ENCODE results near the gene CXCR2. TPM values are rescaled to one million over a fixed set of nuclear protein-coding genes. Genes with fewer than 3 reads are reported as not detected.
A peak's percentile ranks its signal among the peaks of the same experiment; 100 is the strongest.
"Not testable (repeated sequence)": the region's sequence is repeated elsewhere in the genome, so short reads cannot be mapped to it uniquely, and the experiment has no call there.

The CXCR2 gene
- 0.31 TPM for total RNA-seq

- DNase-seq = no peak
These were observed at the start of gene CXCR2 for GRCh38 chr2:218125626-218126080. CXCR2 (plus strand) TSS chr2:218126028; CDS start chr2:218134802, 8,774 bp downstream.

DNA sequence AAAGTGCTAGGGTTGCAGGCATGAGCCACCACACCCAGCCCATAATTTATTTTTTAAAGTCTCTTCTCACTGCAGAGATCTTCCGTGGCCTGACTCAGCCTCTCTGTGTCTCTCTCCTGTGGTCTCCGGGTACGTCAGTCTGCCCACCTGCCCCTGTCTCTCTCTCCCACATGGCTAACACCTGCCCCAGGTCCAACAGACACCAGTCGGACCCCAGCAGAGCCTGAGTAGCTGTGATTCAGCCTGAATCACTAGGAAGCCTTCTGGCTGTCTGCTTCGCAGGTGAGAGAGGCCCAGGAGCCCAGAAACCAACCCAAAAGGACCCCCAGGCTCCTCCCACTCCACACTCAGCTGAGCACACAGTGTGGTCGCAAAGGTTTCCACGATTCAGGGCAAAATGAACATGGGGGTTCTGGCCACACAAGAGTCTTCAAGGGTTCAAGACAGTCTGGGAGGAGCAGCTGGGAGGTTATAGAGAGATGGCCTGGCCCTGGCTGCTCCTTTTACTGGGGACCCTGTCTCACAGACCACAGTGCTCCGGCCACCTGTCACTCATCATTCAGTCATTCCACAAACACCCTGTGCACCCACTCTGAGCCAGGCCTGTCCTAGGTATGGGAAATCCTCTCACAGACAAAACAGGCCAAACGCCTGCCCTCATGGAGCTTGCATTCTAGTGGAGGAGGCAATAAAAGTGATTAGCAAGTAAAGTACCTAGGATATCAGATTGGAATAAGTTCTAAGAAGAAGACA is 48.2 kb upstream of the CXCR2 start:
- DNase-seq = no peak

DNA sequence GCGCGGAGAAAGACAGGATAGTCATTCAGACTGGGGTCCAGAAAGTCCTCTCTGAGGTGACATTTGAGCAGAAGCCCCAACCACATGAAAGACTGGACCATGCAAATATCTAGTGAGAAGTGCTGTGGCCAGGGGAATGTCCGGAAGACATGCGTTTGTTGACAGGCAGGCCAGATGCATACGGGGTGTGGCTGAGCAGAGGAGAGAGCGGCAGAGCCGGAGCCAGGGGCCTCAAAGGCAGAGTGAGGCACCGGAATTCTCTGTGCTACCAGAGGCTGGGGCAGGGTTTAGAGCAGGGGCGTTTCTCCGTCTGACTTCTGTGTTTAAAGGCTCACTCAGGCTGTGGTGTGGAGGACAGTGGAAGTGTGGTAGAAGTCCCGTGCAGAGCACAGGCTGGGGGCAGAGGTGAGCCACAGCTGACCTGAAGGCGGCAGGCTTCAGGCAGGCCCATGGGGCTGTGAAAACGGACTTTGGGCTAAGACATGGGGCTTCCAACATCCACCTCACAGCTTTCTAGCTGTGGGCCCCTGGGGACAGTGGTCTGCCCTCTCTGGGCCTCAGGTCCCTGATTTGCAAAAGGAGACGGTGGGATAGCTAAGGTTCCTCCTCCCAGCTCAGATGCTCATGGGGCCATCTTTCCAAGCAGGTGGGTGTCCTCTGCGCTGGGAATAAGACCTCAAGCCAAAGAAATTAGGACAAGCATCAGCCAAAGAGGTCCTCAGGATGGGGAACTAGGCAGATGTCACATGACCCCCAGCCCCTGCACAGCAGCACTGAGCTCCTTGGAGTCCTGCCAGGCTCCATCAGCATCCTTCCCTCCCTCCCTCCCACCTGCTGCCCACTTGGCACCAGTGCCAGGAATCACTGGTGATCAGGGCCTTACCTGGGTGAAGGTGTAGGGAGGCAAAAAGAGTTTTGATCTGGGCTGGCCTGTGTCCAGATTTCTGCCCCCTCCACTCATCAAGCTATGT is 45.6 kb upstream of the CXCR2 start:
- peak; percentile 50 for DNase-seq

DNA sequence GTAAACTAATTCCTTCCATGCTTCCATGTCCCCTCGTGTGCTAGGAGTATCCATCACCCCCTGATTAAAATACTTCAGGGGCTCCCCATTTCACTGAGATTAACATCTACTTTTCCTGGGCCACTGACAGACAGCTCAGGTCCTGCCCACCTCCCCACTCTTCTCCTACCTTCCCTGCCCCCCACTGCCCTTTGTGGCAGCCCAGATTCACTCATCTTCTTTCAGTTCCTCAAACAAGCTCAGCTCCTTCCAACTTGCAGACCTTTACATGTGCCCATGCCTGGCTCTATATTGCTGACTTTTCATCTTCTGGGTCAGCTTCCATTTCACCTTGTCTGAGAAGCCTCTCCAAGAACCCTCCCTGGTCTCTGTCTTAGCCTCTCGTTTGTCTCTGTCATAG is 44.8 kb upstream of the CXCR2 start:
- DNase-seq = no peak

DNA sequence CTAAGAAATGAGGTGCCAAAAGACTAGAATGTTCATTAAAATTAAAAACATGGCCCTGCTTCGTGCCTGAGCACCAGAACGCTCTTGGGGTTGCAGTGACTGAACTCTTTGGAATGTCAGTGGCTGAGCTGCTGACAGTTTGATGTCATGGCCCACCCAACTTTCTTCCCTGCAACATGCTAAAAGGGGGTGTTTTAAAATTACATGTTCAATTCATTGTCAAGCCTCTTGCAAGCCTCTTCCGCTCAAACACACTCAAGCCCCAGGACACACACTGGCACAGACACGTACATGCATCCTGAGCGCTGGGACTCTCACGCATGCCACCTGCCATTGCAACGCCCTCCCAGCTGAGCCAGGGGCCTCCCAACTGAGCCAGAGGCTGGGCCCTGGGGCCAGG is 44.1 kb upstream of the CXCR2 start:
- DNase-seq = no peak

DNA sequence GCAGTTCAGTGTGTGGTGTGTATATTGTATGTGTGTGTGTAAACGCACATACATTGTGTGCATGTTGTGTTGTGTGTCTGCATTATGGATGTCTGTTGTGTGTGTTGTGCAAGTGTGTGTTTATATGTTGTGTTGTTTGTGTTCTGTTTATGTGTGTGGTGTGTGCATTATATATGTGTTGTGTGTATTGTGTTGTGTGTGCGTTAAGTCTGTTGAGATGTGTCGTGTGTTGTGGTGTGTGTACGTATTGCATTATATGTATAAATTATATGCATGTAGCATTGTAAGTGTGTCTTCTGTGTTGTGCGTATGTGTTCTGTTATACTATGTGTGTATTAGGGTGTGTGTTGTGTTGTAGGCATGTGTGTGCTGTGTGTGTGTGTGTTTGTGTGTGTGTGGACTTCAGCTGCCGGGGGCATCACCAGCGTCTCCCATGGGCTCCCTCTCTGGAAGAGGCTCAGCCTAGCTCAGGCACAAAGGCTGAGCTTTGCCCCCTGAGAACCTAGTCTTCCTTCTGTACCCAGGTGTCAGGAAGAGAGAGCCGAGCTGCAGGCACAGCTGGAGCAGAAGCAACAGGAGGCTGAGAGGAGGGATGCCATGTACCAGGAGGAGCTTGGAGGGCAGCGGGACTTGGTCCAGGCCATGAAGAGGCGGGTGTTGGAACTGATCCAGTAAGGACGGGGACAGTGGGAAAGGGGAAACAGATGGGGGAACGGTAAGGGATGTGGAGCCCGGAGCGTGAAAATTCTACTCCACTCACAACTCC is 43.1 kb upstream of the CXCR2 start:
- DNase-seq = no peak

GRCh38 chr2:218083352-218083676 is 42.5 kb upstream of the CXCR2 start:
- no peak for DNase-seq

DNA sequence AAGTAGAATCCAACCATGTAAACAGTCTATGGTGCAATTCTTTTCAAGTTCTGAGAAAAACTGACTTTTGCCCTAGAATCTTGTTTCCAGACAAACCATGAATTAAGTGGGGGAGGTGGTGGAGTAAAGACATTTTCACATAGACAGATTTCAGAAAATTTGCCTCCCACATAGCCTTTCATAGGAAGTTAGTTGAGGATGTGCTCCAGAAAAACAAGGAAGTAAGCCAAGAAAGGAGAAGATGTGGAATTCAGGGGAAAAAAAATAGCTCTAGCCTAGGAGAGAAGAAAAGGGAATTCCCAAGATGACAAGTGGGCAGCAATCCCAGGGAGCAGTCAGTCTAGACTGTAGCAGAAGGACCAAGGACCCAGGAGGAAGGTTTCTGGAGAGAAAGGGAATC is 39.4 kb upstream of the CXCR2 start:
- no peak for DNase-seq

- DNase-seq = no peak
These were observed 36.6 kb upstream of the CXCR2 start for GRCh38 chr2:218089259-218089658.

DNA sequence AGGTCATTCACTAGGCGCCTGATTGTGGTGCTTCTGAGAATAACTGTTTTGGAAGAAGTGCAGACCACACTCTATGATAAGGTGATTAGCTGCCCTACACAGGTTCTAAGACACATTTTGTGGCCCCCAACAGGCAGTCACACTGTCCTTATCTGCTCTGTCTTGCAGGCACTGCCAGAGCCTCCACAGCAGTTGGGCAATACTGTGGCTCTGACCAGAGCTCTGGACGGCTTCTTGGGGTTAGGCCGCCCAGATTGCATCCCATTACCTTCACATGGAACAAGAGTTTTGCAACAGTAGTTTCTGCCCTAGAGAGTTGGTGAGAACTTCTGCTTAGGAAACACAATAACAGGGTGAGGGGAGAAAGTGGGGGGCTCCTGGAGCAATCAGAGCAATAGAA is 34.1 kb upstream of the CXCR2 start:
- no peak for DNase-seq

DNA sequence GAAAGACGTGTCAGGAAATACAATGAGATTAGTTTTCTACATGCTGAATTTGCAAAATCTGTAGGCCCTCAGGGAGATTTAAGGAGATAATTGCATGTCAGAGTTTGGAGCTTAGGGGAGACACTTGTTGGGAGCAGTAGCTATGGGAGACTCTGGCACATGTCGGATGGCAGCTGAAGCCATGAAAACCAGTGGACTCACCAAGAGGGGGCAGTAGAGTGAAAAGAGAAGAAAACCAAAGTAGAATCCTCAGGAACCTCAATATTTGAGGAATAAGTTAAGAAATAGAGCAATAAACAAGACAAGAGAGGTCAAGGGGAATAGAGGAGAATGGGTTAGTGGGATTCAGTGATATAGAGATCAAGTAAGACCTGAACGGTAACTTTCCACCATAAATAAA is 31.9 kb upstream of the CXCR2 start:
- no peak for DNase-seq

GRCh38 chr2:218095853-218096252 is 30.0 kb upstream of the CXCR2 start:
- DNase-seq = no peak

DNA sequence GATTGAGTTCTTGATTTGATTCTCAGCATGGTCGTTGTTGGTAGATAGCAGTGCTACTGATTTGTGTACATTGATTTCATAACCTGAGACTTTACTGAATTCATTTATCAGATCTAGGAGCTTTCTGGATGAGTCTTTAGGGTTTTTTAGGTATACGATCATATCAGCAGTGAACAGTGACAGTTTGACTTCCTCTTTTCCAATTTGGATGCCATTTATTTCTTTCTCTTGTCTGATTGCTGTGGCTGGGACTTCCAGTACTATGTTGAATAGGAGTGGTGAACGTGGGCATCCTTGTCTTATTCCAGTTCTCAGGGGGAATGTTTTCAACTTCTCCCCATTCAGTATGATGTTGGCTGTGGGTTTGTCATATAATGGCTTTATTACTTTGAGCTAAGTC is 27.9 kb upstream of the CXCR2 start:
- DNase-seq = no peak

DNA sequence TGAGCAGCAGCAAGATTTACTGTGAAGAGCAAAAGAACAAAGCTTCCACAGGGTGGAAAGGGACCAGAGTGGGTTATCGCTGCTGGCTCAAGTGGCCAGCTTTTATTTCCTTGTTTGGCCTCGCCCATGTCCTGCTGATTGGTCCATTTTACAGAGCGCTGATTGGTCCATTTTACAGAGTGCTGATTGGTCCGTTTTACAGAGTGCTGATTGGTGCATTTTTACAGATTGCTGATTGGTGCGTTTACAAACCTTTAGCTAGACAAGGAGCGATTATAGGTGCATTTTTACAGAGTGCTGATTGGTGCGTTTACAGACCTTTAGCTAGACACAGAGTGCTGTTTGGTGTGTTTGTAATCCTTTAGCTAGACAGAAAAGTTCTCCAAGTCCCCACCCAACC is 17.0 kb upstream of the CXCR2 start:
- not testable (repeated sequence) for DNase-seq

GRCh38 chr2:218121789-218122188 is 4.0 kb upstream of the CXCR2 start:
- DNase-seq = not testable (repeated sequence)

DNA sequence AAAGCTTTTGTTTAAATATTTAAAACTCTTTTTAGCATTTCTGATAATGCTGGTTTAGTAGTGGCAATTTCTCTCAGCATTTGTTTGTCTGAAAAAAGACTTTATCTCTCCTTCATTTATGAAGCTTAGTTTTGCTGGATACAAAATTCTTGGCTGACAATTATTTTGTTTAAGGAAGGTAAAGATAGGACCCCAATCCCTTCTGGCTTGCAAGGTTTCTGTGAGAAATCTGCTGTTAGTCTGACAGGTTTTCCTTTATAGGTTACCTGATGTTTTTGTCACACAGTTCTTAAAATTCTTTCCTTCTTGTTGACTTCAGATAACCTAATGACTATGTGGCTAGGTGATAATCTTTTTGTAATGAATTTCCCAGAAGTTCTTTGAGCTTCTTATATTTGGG is 3.5 kb upstream of the CXCR2 start:
- not testable (repeated sequence) for DNase-seq

GRCh38 chr2:218123986-218124385 is 1.8 kb upstream of the CXCR2 start:
- DNase-seq = no peak

GRCh38 chr2:218125095-218125494 is 733 bp upstream of the CXCR2 start:
- no peak for DNase-seq

DNA sequence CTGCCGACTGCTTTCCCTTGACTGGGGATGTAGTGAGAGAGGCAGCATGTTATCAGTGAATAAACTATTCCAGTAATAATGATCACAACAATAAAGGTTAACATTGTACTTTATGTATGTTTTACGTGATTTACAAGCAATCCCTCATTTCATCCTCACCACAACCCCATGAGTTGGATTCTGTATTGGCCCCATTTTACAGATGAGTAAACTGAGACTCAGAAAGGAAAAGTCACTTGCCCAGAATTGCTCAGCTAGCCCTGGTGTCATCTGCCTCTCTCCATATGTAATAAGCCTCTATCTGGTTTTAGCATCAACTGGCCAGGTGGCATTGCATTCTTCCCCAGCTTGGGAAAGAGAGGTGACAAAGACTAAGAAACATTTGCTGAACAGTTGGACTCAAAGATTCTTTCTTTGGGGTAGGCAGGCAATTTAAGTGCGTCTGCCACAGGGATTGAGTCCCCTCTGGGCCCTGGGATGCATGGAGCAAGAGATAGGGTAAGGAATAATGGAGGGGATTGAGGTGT is 2.2 kb downstream of the CXCR2 start:
- DNase-seq = no peak

- no peak for DNase-seq
These were observed 3.1 kb downstream of the CXCR2 start for GRCh38 chr2:218128781-218129457.

GRCh38 chr2:218129458-218130135 is 3.8 kb downstream of the CXCR2 start:
- no peak for DNase-seq

All from tongue (tissue), 2 donors.